H1 (cell line): ENCODE data around the gene CDH8.

ENCODE experiments used
- CREB1 ChIP-seq: IDR thresholded peaks from 2 replicates; pipeline ENCODE4 v1.6.1; 2012; ENCODE audit warnings: inconsistent platforms
- RFX5 ChIP-seq: IDR thresholded peaks from 2 replicates; pipeline ENCODE4 v1.6.1; 2011; ENCODE audit warnings: low read depth, low read length, improper control_type of control experiment, borderline replicate concordance
- TF ChIP-seq, protein P1 (sequence below), 3 experiments: IDR thresholded peaks; 1 replicate in 2 of 3; 2 replicates in 1 of 3; pipeline versions ENCODE4 v1.5.1 to v1.6.1; 2011; ENCODE audit warnings: low read length in 3 of 3, mild to moderate bottlenecking in 3 of 3, inconsistent platforms in 2 of 3, low read depth in 1 of 3, moderate library complexity in 1 of 3; ENCODE audit not compliant: insufficient read depth in 1 of 3; ENCODE audit errors: control extremely low read depth in 1 of 3
- TF ChIP-seq, protein P2 (sequence below): IDR thresholded peaks from 2 replicates; pipeline ENCODE4 v1.6.1; 2011; ENCODE audit warnings: low read depth, mild to moderate bottlenecking, low read length; ENCODE audit not compliant: insufficient read depth

DNA sequence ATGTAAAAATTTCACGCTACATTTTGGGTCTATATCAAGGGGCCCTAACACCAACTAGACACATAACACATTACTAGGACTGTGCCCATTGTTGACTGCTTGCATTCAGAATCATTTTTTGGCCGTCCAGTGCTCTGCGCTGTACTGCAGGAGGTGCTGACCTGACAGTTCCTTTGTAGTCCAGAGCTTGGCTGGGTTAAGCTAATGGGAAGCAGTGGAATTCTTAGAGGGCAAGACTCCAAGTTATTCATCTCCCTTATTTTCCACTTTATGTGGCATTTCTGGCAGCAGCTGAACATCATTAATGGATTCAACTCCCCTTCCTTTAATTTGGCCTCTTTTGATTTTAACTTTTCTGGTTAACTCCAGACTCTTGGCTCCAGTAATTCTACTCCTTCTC lies 351.7 kb downstream of the CDH8 start:
- TF ChIP-seq RFX5 (no peak), CREB1 (no peak)
- TF ChIP-seq, protein P1, sequence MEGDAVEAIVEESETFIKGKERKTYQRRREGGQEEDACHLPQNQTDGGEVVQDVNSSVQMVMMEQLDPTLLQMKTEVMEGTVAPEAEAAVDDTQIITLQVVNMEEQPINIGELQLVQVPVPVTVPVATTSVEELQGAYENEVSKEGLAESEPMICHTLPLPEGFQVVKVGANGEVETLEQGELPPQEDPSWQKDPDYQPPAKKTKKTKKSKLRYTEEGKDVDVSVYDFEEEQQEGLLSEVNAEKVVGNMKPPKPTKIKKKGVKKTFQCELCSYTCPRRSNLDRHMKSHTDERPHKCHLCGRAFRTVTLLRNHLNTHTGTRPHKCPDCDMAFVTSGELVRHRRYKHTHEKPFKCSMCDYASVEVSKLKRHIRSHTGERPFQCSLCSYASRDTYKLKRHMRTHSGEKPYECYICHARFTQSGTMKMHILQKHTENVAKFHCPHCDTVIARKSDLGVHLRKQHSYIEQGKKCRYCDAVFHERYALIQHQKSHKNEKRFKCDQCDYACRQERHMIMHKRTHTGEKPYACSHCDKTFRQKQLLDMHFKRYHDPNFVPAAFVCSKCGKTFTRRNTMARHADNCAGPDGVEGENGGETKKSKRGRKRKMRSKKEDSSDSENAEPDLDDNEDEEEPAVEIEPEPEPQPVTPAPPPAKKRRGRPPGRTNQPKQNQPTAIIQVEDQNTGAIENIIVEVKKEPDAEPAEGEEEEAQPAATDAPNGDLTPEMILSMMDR (IDR thresholded peaks at IDR 0.05; ENCODE audit: control extremely low read depth in 1 of 3, insufficient read depth in 1 of 3, low read depth in 1 of 3, low read length in 3 of 3), result no peak
- TF ChIP-seq, protein P2, sequence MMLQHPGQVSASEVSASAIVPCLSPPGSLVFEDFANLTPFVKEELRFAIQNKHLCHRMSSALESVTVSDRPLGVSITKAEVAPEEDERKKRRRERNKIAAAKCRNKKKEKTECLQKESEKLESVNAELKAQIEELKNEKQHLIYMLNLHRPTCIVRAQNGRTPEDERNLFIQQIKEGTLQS, result no peak
